HFF-Myc (cell line): ENCODE measurements around the gene CAV3.
A peak's percentile ranks its signal among the peaks of the same experiment; 100 is the strongest.

Experiments used
- DNase-seq: peaks from one replicate; pipeline ENCODE4 v3.0.0-alpha.2; 2011; ENCODE audit warnings: low read depth; ENCODE audit errors: extremely low read depth
- H3K4me3 ChIP-seq: replicated peaks from 2 replicates; pipeline ENCODE4 v1.5.1; 2011; ENCODE audit warnings: low read depth, mild to moderate bottlenecking, control low read depth, low read length
- TF ChIP-seq, protein P1 (sequence below): IDR thresholded peaks from 2 replicates; pipeline ENCODE4 v1.5.1; 2012; ENCODE audit warnings: mild to moderate bottlenecking, low read depth, low read length, control low read depth; ENCODE audit errors: missing control alignments

Gene CAV3

GRCh38 chr3:8755564-8756237, 22.1 kb downstream of the CAV3 start:
- H3K4me3 ChIP-seq, result no peak overlapping the region
- TF ChIP-seq, protein P1, sequence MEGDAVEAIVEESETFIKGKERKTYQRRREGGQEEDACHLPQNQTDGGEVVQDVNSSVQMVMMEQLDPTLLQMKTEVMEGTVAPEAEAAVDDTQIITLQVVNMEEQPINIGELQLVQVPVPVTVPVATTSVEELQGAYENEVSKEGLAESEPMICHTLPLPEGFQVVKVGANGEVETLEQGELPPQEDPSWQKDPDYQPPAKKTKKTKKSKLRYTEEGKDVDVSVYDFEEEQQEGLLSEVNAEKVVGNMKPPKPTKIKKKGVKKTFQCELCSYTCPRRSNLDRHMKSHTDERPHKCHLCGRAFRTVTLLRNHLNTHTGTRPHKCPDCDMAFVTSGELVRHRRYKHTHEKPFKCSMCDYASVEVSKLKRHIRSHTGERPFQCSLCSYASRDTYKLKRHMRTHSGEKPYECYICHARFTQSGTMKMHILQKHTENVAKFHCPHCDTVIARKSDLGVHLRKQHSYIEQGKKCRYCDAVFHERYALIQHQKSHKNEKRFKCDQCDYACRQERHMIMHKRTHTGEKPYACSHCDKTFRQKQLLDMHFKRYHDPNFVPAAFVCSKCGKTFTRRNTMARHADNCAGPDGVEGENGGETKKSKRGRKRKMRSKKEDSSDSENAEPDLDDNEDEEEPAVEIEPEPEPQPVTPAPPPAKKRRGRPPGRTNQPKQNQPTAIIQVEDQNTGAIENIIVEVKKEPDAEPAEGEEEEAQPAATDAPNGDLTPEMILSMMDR, result peak; percentile 37
- DNase-seq, result no peak

DNA sequence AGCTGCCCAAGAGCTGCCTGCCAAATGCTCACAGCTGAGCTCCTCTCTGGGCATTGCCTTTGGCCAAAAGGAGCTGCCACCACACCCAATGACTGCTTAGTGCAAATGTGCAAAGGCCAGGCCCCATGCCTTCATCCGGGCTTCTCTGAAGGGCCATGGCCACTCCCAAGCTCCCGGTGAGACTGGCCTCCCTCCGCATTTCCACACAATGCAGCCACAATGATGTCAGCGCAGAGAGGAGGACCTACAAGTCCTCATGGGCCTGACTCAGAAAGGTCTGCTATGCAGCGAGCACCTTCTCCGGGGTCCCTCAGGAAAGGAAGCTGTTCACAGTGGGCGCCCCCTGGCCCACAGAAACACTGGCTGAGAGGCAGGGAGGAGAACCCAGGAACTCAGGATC, 23.1 kb downstream of the CAV3 start:
- TF ChIP-seq, protein P1, result no peak
- DNase-seq, result no peak

DNA sequence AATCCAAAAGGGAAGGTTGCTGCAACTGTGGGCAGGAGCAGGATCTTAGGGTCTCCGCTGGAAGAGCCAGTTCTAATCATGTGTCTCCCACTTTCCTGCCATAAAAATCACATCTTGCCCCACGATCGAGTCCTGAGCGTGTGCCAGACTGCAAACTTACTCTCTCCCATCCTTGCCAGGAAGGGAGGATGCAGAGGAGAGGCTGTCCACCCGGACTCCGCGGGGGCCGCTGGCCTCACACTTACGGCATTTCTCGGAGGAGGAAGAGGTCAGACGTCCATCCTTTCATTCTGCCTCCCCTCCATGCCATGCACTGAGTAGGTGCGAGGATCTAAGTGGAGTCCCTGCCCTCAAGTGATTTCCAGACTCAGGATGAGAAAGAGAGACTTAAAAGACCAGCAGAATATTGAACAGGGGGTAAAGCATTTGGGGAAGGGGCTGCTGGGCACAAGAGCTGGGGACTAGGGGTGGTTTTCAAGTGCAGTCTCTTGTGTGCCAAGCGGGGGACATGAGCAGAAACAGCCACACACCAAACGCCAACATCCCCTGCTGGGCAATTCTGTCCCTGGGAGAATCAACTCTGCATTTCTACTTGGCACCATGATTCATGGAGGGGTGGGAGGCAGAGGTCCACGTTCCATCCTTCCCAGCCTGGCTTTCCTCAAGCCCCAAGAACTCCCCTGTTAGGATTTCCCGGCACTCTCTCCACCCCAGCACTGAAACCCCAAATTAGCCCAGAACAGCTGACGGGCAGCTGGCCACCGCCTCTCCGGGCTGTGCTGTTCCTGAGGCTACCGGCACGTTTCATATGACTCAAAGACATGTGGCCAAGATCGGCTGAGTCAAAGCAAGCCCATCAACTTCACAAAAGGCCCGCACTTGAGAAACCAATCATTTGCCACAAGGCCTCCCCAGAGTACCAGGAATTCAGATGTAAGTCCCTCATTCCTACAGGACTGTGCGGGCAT, 24.2 kb downstream of the CAV3 start:
- TF ChIP-seq, protein P1, result peak; percentile 6
- H3K4me3 ChIP-seq, result no peak overlapping the region
- peak; percentile 72 for DNase-seq

More for the DNA sequence above, 23.1 kb downstream of the CAV3 start:
- no peak overlapping the region for H3K4me3 ChIP-seq

DNA sequence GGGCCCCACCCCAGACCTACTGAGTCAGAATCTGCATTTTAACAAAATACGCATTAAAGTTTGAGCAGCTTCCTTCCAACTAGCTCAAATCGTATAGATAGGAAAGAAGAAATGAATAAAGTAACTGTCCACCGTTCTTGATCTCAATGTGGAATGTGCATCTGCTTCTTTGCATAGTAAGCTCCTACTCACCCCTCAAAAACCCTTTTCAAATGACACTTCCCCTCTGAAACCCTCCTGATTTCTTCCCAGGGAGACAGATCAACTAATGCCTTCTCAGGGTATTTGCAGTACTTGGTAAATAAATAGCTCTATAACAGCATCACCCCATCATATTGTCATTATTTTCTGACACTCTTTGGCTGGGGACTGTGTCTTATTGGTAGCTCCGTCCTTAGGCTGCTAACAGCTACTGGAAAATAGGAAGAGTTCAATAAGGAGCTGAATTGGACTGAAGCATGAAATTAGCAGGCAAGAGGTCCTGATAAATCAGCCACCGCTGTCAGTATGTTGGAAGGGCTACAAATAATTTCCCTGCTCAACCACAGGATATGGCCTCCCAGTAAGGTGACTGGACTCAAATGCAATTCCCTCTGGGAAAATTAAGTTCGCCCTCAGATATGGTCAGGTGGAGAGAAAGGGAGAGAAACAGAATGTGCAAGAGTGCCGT, 25.6 kb downstream of the CAV3 start:
- TF ChIP-seq, protein P1, result no peak
- no peak overlapping the region for H3K4me3 ChIP-seq
- no peak for DNase-seq

DNA sequence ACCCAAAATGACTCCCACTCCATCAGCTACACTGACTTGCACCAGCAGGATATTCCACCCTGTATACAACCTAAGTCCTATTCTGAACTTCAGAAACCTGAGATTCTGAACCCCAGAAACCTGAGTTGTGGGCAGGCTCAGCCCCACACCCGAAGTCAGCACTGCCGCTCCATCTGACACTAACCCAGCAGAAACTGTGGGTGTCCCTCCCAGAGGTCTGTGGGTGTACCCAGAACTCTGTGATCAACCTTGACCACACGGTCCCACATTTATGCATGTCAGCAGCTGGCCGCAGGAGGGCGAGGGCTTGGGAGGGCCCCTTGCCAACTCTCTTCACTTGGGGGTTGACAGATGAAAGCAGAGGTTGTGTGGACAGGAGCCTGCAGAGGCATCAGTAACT, 26.5 kb downstream of the CAV3 start:
- no peak overlapping the region for H3K4me3 ChIP-seq
- TF ChIP-seq, protein P1, result no peak
- DNase-seq, result no peak

DNA sequence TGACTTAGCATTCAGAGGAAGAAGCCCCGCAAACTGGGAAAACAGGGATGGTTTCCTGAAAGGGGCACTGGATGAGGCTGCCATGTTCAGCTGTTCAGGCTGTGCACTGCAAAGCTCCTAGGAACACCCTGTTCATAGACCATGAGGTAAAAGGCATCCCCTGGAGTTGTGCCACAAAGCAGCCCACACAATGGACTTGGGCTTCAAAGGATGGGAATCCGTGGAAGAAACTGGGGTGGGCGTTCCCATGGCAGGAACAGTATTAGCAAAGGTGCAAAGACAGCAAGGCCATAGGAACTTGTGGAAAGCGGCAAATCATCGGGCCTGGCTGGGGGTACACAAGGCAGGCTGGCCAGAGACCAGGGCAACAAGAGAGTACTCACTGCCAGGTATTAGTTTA, 26.9 kb downstream of the CAV3 start:
- H3K4me3 ChIP-seq, result no peak overlapping the region
- TF ChIP-seq, protein P1, result no peak
- no peak for DNase-seq
